ENCODE measurements around the gene CDK5.
A peak's percentile ranks its signal among the peaks of the same experiment; 100 is the strongest.
"Not testable (repeated sequence)": the region's sequence is repeated elsewhere in the genome, so short reads cannot be mapped to it uniquely, and the experiment has no call there.

Gene CDK5

GRCh38 chr7:151026771-151027727, 30.6 kb downstream of the CDK5 start:
- not testable (repeated sequence) for H3K27me3 ChIP-seq (ENCODE audit: insufficient read depth, low read length); H3K9me3 ChIP-seq (ENCODE audit: insufficient read depth, low read depth, low read length); H3K36me3 ChIP-seq (ENCODE audit: insufficient read depth, low read length)
- Histone ChIP-seq H3K4me1 (ENCODE audit: insufficient read depth, low read length) (peaks cover 18% of the 10 kb centered on the region), H3K4me3 (ENCODE audit: low read length) (peak overlapping the region; percentile 91), H3K27ac (ENCODE audit: low read depth, low read length) (peak overlapping the region; percentile 66; the same call in 1 of the 2 replicates), H3K9ac (ENCODE audit: low read depth, low read length) (peak overlapping the region; percentile 36; the same call in 1 of the 2 replicates)
- 19% methylated on average over 19 of the region's 19 CpGs for WGBS

- Histone ChIP-seq H3K36me3 (ENCODE audit: insufficient read depth, low read length) (no peaks in the 10 kb centered on the region), H3K4me1 (ENCODE audit: insufficient read depth, low read length) (peaks cover 18% of the 10 kb centered on the region), H3K27ac (ENCODE audit: low read depth, low read length) (no peak overlapping the region), H3K9ac (ENCODE audit: low read depth, low read length) (no peak overlapping the region), H3K4me3 (ENCODE audit: low read length) (no peak overlapping the region), H3K9me3 (ENCODE audit: insufficient read depth, low read depth, low read length) (no peaks in the 10 kb centered on the region), H3K27me3 (ENCODE audit: insufficient read depth, low read length) (no peaks in the 10 kb centered on the region; the same call in 1 of the 2 replicates)
- 89% methylated on average over 4 of the region's 4 CpGs for WGBS
These were observed 31.6 kb downstream of the CDK5 start for GRCh38 chr7:151025924-151026671.

DNA sequence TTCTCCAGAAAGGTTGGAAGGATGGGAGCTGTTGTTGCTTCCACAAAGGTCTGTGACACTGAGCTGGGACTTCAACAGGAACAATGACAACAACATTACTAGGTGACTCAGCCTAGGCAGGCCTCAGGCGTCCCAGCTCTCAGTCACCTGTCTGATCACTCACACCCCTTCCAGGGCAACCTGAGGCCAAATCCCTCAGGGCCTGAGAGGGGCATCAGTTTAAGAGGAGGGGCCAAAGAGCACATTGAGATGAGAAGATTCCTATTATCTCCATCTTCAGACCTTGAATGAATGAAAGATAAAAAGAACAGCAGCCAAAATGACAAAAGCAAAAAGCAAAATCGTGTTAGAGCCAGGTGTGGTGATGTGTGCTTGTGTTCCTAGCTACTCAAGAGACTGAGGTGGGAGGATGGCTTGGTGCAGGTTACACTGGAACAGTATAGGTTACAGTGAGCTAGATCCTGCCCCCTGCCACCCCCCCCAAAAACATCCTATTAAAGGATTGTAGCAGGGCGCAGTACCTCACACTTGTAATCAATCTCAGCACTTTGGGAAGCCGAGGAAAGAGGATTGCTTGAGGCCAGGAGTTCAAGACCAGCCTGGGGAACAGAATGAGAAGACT, 33.2 kb downstream of the CDK5 start, which contains the start of gene ATG9B:
ATG9B (minus strand) TSS at position 60 of the 622 bp plus-strand sequence. CDS start 71 bp downstream, outside the sequence.
- Histone ChIP-seq H3K27me3 (ENCODE audit: insufficient read depth, low read length) (peaks cover 11% of the 10 kb centered on the region), H3K4me3 (ENCODE audit: low read length) (no peak within 1 kb of the TSS), H3K27ac (ENCODE audit: low read depth, low read length) (no peak within 1 kb of the TSS), H3K36me3 (ENCODE audit: insufficient read depth, low read length) (no peaks in the 10 kb centered on the region), H3K9ac (ENCODE audit: low read depth, low read length) (no peak within 1 kb of the TSS), H3K9me3 (ENCODE audit: insufficient read depth, low read depth, low read length) (no peaks in the 10 kb centered on the region), H3K4me1 (ENCODE audit: insufficient read depth, low read length) (peaks cover 31% of the 10 kb centered on the region)
- WGBS: 74% methylated on average over 4 of the region's 4 CpGs

DNA sequence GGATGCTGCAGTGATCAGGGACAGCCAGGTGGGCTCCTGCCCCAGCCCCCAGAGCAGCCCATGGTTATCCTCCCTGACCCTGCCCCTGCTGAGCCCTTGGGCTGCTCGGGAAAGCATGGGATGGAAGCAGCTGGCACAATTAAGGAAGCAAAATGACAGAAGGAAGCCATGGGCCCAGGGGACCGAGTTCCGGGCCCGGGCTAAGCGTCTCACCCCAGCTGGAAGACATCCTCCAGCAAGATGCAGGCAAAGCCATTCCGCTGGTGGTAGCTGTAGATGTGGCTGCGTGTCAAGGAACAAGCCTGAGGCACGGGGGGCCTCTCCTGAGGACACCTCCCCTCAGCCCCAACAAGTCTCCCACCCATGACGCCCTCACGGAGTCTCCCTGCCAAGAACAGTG, 34.5 kb downstream of the CDK5 start:
- H3K27me3 ChIP-seq (ENCODE audit: insufficient read depth, low read length): peaks cover 24% of the 10 kb centered on the region
- no peak overlapping the region for H3K27ac ChIP-seq (ENCODE audit: low read depth, low read length)
- H3K4me1 ChIP-seq (ENCODE audit: insufficient read depth, low read length): peaks cover 27% of the 10 kb centered on the region
- 94% methylated on average over 10 of the region's 10 CpGs for WGBS
- H3K36me3 ChIP-seq (ENCODE audit: insufficient read depth, low read length): no peaks in the 10 kb centered on the region
- no peak overlapping the region for H3K9ac ChIP-seq (ENCODE audit: low read depth, low read length)
- H3K4me3 ChIP-seq (ENCODE audit: low read length): no peak overlapping the region
- no peaks in the 10 kb centered on the region for H3K9me3 ChIP-seq (ENCODE audit: insufficient read depth, low read depth, low read length)

DNA sequence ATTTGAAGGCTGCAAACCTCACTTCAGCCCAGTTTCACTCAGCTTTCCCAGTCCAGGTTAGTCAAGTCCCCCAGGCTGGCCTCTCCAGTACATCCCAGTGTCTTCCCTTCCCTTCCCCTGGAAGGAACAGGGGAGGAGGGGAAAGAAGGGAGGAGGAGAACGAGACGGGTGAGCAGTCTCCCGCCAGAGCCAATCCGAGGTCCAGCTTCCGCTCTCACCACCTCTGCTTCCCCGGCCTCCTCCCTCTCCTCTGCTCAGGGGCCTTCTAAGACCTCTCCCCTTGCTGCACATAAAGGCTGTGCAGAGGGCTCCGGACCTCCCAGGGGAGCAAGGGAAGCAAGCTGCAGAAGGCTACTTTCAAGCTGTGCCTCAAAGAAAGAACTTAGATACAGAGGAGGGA, 37.5 kb downstream of the CDK5 start:
- Histone ChIP-seq H3K4me3 (ENCODE audit: low read length) (no peak overlapping the region; the same call in 1 of the 2 replicates), H3K9me3 (ENCODE audit: insufficient read depth, low read depth, low read length) (no peaks in the 10 kb centered on the region), H3K27ac (ENCODE audit: low read depth, low read length) (no peak overlapping the region), H3K27me3 (ENCODE audit: insufficient read depth, low read length) (peaks cover 45% of the 10 kb centered on the region), H3K36me3 (ENCODE audit: insufficient read depth, low read length) (no peaks in the 10 kb centered on the region), H3K9ac (ENCODE audit: low read depth, low read length) (peak overlapping the region; percentile 35; the same call in 1 of the 2 replicates), H3K4me1 (ENCODE audit: insufficient read depth, low read length) (peaks cover 13% of the 10 kb centered on the region)
- WGBS: 37% methylated on average over 6 of the region's 7 CpGs

DNA sequence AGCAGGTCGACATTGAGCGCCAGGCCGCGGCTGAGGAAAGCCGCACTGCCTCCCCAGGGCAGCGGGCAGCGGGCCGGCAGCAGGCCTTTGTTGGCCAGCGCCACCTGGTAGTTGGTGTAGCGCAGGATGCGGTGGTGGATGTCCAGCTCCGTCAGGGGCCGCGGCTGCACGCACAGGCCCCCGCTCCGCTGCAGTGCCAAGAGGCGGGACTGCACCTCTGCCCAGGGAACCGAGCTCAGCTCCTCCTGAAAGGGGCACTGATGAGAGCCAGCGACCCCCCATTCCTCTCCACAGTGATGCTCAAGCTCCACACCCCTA, 38.6 kb downstream of the CDK5 start:
- no peaks in the 10 kb centered on the region for H3K9me3 ChIP-seq (ENCODE audit: insufficient read depth, low read depth, low read length)
- H3K36me3 ChIP-seq (ENCODE audit: insufficient read depth, low read length): no peaks in the 10 kb centered on the region
- peak overlapping the region; percentile 35; the same call in 1 of the 2 replicates for H3K9ac ChIP-seq (ENCODE audit: low read depth, low read length)
- no peak overlapping the region for H3K27ac ChIP-seq (ENCODE audit: low read depth, low read length)
- peaks cover 13% of the 10 kb centered on the region for H3K4me1 ChIP-seq (ENCODE audit: insufficient read depth, low read length)
- H3K4me3 ChIP-seq (ENCODE audit: low read length): peak overlapping the region; percentile 33
- H3K27me3 ChIP-seq (ENCODE audit: insufficient read depth, low read length): peaks cover 45% of the 10 kb centered on the region
- WGBS: 52% methylated on average over 20 of the region's 20 CpGs

GRCh38 chr7:151018421-151019129, 39.1 kb downstream of the CDK5 start:
- H3K9ac ChIP-seq (ENCODE audit: low read depth, low read length): peak overlapping the region; percentile 35; the same call in 1 of the 2 replicates
- H3K27ac ChIP-seq (ENCODE audit: low read depth, low read length): no peak overlapping the region
- no peaks in the 10 kb centered on the region for H3K9me3 ChIP-seq (ENCODE audit: insufficient read depth, low read depth, low read length)
- 2% methylated on average over 81 of the region's 82 CpGs for WGBS
- H3K4me3 ChIP-seq (ENCODE audit: low read length): peak overlapping the region; percentile 33
- H3K27me3 ChIP-seq (ENCODE audit: insufficient read depth, low read length): peaks cover 45% of the 10 kb centered on the region
- peaks cover 13% of the 10 kb centered on the region for H3K4me1 ChIP-seq (ENCODE audit: insufficient read depth, low read length)
- no peaks in the 10 kb centered on the region for H3K36me3 ChIP-seq (ENCODE audit: insufficient read depth, low read length)

- H3K9me3 ChIP-seq (ENCODE audit: insufficient read depth, low read depth, low read length): no peaks in the 10 kb centered on the region
- H3K27ac ChIP-seq (ENCODE audit: low read depth, low read length): no peak overlapping the region
- H3K9ac ChIP-seq (ENCODE audit: low read depth, low read length): 0 out of 2 replicates have a peak overlapping the region, but pooled peaks have one; percentile 35
- no peaks in the 10 kb centered on the region for H3K36me3 ChIP-seq (ENCODE audit: insufficient read depth, low read length)
- H3K27me3 ChIP-seq (ENCODE audit: insufficient read depth, low read length): peaks cover 48% of the 10 kb centered on the region
- peak overlapping the region; percentile 33 for H3K4me3 ChIP-seq (ENCODE audit: low read length)
- WGBS: 11% methylated on average over 34 of the region's 34 CpGs
- H3K4me1 ChIP-seq (ENCODE audit: insufficient read depth, low read length): peaks cover 15% of the 10 kb centered on the region
These were observed 39.7 kb downstream of the CDK5 start for GRCh38 chr7:151017953-151018420.

DNA sequence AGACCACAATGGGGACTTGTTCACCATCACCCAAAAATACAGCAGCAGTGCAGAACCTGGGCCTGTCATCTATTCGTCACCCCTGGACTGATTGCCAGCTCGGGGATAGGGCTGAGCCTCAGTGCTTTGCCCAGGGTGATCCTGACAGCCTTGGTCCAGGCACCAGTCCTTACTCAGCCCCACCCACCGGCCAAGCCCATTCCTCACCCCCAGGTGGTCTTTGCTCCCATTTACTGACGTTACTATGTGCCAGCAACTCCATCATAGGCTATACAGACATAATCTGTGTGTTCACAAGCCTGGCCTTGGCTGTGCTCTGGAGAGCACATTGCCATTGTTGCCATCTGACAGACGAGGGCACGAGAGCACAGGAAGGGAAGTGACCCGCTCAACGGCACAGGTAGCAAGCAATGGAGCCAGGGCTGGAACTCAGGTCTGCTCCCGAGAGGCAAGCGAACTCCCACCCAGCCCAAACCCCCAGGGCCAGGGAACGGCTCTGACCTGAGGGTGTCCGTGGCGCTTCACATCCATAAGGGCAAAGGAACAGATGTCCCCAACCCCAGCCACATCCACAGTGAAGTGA, 40.2 kb downstream of the CDK5 start:
- Histone ChIP-seq H3K27ac (ENCODE audit: low read depth, low read length) (no peak overlapping the region), H3K4me1 (ENCODE audit: insufficient read depth, low read length) (peaks cover 19% of the 10 kb centered on the region), H3K36me3 (ENCODE audit: insufficient read depth, low read length) (no peaks in the 10 kb centered on the region), H3K9ac (ENCODE audit: low read depth, low read length) (no peak overlapping the region), H3K4me3 (ENCODE audit: low read length) (peak overlapping the region; percentile 33), H3K9me3 (ENCODE audit: insufficient read depth, low read depth, low read length) (no peaks in the 10 kb centered on the region), H3K27me3 (ENCODE audit: insufficient read depth, low read length) (peaks cover 48% of the 10 kb centered on the region)
- 75% methylated on average over 13 of the region's 13 CpGs for WGBS

GRCh38 chr7:151016942-151017341, 40.8 kb downstream of the CDK5 start:
- H3K9me3 ChIP-seq (ENCODE audit: insufficient read depth, low read depth, low read length): no peaks in the 10 kb centered on the region
- H3K4me1 ChIP-seq (ENCODE audit: insufficient read depth, low read length): peaks cover 22% of the 10 kb centered on the region
- H3K4me3 ChIP-seq (ENCODE audit: low read length): no peak overlapping the region
- no peak overlapping the region for H3K9ac ChIP-seq (ENCODE audit: low read depth, low read length)
- WGBS: 87% methylated on average over 15 of the region's 15 CpGs
- H3K27me3 ChIP-seq (ENCODE audit: insufficient read depth, low read length): peaks cover 48% of the 10 kb centered on the region
- H3K36me3 ChIP-seq (ENCODE audit: insufficient read depth, low read length): no peaks in the 10 kb centered on the region
- no peak overlapping the region for H3K27ac ChIP-seq (ENCODE audit: low read depth, low read length)

Measured in HUES64 (cell line).